Measurements from ENCODE around the gene STK32B.

DNA sequence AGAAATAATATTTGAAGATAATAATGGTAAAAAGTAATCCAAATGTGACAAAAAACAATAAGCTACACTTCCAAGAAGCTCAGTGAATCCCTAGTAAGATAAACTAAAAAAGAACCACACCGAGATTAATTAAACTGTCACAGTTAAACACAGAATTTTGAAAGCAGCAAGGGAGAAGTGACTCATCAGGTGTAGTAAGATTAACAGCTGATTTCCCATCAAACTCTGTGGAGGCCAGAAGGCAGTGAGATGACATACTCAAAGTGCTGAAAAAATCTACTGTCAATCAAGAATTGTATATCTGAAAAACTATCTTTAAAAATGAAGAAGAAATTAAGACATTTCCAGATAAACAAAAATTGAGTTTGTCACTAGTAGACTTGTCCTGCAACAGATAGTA is 35.3 kb downstream of the STK32B start:
- TF ChIP-seq, protein P1, sequence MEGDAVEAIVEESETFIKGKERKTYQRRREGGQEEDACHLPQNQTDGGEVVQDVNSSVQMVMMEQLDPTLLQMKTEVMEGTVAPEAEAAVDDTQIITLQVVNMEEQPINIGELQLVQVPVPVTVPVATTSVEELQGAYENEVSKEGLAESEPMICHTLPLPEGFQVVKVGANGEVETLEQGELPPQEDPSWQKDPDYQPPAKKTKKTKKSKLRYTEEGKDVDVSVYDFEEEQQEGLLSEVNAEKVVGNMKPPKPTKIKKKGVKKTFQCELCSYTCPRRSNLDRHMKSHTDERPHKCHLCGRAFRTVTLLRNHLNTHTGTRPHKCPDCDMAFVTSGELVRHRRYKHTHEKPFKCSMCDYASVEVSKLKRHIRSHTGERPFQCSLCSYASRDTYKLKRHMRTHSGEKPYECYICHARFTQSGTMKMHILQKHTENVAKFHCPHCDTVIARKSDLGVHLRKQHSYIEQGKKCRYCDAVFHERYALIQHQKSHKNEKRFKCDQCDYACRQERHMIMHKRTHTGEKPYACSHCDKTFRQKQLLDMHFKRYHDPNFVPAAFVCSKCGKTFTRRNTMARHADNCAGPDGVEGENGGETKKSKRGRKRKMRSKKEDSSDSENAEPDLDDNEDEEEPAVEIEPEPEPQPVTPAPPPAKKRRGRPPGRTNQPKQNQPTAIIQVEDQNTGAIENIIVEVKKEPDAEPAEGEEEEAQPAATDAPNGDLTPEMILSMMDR (IDR thresholded peaks at IDR 0.05), result no peak
- no peak for TF ChIP-seq ZFX (IDR thresholded peaks at IDR 0.05; ENCODE audit: borderline replicate concordance)

All from 22Rv1 (cell line).